Amniotic epithelial cell (primary cell): ENCODE data around the gene MED8.
A peak's percentile ranks its signal among the peaks of the same experiment; 100 is the strongest.
"Not testable (repeated sequence)": the region's sequence is repeated elsewhere in the genome, so short reads cannot be mapped to it uniquely, and the experiment has no call there.

ENCODE experiments used
- DNase-seq: peaks from one replicate; pipeline ENCODE4 v3.0.0-alpha.2; 2010; ENCODE audit warnings: low read depth

MED8 gene

DNA sequence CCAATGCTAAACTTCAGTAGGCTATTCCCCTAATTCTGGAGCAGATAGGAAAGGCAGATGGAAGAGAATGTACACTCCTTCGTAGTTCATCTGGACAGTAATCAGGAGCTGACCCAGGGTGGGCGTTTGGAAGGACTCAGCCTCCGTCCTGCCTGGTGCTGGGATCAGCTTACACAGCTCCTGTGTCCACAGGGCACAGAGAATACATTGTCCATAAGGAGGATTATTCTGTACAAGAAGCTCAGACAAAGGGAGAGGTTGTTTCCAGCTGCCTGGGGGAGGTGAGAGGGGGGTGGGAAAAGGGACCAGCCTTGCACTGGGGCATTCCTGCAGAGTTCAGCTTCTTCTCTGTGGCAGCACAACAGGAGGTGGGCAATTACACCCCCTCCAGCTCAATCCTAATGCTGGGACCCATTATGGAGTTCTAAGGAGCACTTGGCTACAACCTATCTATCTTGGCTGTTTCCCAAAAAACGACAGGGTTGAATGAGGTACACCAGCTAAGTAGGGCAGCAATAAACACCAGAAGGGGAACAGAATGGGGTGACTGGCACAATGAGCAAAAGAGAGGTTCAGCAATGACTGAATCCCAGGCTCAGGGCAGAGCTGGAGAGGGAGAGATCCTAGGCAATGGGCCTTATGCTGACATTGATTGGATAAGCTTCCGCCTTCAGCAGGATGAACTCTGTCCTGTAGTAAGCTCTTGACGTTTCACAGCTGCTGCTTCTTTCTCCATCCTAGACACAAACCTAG lies 7.4 kb downstream of the MED8 start:
- no peak for DNase-seq

DNA sequence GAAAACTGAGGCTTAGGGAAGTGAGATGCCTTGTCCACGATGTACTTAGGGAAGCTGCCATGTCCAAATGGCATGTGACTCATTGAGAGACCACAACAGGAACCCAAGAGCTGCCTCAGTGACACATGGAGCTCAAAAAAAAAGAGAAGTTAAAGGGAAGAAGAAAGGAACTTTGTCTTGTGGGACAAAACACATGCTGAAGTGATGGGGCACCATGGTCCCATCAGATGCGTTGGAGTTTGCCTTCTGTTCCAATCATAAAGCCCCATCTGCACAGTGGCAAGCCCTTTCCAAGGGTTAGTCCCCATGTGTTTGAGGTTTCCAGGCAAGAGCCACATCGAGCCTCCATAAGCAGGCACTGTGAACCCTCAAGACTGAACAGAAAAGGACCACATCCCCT lies 8.0 kb downstream of the MED8 start:
- no peak for DNase-seq

DNA sequence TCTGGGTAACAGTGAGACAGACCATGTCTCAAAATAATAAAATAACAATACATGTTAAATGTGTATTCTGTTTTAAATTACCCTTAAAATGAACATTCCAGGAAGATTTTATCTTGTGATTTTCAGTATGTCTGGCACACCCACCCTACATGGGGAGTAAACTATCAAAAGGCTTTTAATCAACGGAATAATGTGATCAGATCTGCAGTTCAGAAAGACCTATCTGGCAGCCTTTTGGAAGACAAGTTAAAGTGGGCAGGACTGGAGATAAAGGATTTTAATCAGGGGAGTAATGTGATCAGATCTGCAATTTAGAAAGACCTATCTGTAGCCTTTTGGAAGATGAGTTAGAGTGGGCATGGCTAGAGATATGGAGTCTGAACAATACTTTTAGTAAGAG lies 10.1 kb downstream of the MED8 start:
- DNase-seq: no peak

DNA sequence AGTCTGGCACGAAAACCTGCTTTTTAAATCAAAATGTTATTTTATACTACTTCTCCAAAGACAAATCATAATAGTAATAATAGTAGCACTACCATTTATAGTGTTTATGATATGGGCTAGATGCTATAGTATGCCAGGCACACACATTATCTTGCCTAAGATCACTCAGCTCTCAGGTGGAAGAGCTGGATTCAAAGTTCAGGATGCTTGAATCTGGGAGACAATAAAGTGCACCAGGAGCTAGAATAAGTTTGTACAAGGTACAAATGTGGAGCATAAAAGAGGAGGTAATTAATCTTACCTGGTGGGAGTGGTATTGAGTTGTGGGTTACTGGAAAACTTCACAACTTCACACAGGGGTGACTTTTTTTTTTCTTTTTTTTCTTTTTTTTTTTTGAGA lies 11.8 kb downstream of the MED8 start:
- no peak for DNase-seq

DNA sequence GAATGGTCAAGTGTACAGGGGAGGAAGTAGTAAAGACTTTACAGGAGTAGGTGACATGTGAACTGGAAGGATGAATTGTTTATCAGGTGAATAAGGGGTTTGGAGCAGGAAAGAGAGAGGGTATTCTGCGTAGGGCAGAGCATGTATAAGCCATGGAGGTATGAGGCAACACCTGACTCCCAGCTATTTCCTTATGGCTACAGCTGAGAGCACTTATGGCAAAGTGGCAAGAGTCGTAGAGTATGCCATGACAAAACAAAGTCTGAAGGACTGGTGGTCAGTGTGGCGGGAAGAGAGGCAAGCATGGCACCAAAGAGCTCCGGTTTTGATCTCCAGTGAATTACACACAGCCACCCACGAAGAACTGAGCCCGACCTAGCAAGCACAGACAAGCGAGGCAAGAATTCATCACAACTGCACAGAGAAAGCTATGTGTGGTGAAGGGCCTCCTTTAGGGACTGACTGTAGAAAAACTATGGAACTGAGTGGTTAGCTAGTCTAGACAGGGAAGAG lies 12.8 kb downstream of the MED8 start:
- DNase-seq: no peak

DNA sequence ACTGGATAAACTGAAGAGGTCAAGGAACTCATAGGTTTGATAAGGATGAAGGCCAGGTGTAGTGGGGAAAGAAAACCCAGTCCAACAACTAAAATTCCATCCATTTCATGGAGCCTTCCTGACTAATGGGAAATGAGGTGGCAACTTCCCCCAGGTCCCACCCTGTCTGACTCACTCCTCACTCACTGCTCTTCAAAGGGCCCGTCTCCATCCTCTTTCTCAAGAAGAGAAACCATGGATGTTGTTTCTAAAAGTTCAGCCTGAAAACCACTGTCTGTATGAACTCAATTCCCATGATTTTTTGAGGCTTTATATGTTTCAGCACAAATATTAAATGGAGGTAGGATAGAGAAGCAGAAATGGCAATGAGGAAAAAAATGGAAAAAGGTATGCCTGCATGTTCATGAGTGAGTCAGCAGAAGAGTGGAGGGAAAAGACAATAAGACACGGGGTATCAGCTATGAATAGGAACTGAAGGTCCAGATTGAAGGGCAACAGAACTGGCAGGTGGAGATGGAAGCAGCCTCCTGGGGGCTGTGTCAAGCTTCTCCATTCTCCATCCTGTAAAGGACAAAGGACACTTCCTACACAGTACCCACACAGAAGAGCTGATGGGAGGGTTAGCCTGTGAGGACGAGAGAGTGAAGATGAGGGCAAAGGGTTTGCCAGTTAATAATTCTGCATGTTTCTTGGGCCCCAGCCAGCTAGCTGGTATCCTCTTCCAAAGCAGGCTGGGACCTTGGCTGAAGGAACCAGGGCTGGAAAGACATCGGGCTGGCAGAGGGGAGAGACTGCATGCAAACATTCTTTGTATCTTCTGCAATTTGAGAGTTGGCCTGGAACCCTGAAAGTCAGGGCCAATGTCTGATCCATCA lies 16.3 kb downstream of the MED8 start:
- peak; percentile 65 for DNase-seq

DNA sequence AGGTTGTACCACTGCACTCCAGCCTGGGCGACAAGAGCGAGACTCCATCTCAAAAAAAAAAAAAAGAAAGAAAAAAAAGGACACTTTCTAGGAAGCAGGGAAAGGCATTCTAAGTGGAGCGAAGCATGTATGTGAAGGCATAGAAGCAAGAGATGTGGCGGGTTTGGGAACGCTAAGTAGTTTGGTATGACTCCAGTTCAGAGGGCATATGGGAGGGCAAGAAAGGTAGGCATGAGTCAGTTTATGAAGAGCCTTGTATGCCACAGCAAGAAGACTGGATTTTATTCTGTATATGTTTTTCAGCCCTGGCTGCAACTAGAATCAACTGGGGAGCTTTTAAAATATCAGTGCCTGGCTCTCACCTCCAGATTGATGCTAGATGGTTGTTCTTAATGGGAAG lies 17.4 kb downstream of the MED8 start:
- DNase-seq: no peak

DNA sequence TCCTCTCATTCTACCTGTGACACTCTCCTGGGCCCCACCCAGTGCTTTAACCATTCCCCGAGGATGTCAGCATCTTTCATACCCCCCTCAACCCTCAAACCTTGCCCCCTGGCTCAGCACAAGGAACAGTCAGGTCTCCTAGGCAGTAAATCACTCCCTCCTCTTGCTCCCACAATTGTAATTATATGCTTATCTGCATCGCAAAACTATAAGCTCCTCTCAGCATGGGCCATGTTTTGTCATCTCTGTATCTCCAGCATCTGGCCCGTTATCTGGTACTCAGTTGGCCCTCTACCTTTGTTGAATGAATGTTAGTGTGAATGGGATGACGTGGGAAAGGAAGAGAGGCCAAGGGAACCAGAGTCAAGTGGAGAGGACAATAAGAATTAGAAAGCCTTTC lies 19.0 kb downstream of the MED8 start:
- no peak for DNase-seq

DNA sequence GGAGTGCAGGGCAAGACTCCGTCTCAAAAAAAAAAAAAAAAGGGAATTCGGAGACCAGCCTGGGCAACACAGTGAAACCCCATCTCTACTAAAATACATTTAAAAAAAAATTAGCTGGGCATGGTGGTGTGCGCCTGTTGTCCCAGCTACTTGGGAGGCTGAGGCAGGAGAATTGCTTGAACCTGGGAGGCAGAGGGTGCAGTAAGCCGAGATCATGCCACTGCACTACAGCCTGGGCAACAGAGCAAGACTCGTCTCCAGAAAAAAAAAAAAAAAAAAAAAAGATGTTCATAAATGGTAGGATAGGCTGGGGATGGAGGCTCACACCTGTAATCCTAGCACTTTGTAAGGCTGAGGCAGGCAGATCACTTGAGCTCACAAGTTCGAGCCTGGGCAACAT lies 19.8 kb downstream of the MED8 start:
- not testable (repeated sequence) for DNase-seq

DNA sequence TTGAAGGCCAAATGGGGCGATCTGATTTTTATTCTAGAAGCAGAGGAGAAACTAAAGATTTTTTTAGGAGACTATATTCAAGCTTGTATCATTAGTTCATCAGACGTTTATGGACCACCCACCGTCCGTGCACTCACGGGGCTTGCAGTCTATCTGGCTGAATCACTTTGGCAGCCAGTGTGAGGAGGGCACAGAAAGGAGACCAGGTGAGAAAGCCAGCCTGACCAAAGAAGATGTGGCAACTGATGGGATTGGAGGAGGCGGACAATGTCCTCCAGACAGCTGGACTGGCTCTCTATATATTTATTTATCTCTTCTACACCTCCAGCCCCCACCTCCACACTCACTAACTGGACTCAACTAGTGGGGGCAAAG lies 21.0 kb downstream of the MED8 start:
- no peak for DNase-seq

DNA sequence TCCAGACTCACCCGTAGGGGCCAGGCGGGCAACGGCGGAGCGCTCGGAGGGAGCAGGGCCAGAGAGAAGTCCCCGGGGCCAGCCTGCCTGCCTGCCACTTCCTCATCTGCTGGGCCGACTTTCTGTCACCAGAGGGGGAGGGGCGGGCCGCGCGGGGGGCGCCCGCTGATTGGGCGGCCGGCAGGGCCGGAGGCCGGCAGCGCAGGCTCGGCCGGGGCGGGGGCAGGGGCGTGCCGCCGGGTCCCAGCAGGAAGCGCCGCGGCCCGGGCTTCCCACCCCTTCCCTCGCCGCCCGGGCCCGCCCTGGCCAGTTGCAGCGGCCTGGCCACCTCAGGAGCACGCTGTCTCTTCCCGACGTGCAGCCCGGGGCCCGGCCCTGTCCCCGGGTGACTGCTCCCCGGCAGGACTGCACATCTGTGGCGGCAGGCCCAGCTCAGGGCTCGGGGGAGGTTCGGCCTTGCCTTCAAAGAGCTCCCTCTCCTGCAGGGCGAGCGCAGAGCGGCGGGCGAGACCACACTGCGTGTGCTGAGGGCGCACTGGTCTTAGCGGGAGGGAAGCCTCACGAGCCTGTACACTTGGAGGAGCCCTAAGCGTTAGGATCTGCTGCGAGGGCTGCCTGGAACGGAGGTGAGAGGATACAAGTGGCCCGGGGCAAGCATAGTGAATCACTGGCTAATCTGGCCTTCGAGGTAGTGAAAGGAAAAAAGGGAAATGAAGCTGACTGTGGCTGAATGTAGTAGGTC lies 21.5 kb downstream of the MED8 start, which contains the start of gene ELOVL1:
TSS of gene ELOVL1 (minus strand) at position 108 of the 742 bp plus-strand sequence. CDS start 2,402 bp downstream, outside the sequence.
- DNase-seq: peak; percentile 85

DNA sequence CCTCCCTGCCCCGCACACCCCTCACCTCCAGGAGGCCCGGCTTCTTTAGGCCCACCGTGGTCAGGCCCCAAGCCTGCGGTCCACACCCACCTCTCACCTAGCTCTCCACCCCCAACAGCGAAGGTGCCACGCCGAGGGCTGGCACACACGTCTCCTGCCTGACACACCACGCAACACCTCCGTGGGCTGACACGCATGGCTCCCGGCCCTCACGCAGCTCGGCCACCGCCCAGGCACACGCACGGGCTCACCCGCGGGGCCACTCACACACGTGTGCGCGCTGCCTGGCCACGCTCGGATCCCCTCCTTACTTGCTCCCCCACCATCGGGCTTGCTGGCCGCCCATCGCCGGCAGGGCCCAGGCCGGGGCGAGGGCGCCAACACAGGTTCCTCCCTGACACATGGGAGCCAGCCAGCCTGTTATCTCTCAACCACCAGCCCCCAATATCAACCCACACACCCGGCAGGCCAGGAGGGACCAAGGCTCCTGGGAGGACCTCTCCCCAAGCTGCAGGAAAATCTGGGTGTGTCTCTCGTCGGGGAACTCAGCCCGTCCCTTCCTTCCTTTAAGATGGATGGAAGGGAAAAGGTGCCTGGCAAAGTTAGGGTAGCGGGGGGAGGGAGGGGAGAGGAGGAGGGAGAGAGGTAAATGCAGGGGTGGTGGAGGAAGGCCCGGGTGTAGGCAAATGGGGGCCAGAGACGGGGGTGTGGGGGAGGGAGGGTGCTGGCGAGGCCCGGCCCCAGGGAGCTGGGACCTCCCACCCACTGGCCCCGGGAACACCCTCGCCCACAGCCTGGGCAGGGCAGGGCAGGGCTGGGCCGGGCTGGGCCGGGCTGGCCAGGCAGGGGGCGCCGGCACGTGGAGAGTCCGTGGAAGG lies 22.3 kb downstream of the MED8 start:
- DNase-seq: peak; percentile 30

DNA sequence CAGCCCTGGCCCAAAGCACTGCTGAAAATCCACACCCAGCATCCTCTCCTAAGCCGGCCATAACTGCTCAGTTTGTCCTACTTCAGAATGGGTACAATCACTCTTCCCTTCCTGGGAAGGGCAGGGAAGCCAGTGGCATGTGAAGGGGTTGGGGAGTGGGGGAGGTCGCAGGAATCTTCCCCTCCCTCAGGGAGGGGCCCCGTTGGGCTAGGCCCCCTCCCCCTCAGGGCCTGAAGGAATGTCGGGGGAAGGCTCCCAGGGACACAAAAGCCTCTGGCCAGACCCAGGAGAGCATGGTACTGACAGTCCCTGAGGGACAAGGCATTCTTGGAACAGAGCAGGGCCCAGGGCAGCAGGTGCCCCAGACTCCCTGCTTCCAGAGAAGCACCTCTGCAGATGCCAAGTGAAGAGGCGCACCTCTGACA lies 23.0 kb downstream of the MED8 start:
- no peak for DNase-seq

DNA sequence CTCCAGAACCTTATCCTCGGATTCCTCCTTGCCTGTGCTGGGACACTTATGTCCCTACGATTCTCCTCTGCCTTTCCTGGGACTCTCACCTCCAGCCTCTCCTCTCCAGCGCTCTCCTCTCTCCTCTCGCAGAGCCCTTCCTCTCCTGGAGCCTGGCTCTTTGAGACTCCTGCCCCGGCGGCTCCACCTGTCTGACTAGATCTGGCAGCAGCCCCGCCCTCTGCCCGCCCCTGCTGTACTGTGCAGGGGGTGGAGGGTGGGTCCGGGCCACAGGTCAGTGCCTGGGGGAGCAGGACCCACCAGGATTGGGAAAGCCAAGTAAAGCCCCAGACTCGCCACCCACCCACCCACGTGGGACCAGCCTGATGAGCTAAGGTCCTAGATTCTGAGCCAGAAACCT lies 23.4 kb downstream of the MED8 start:
- DNase-seq: no peak

DNA sequence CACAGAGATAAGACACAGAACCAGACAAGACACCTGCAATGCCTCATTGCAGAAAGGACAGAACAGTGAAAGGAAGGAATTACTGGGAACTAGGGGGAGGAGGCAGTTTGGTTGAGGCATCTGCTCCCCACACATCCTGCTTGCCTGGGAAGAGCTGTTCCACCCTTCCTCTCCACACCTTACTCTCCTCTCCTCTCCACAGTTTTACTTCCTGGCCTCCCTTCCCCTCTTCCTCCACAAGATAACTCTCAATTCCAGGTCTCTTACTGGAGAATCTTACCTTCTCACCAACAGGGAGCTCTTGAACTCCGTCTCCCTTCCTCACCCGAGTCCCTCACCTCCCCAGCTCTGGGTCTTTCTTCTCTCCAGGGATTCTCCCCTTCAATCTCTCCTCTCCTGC lies 23.9 kb downstream of the MED8 start:
- DNase-seq: no peak

DNA sequence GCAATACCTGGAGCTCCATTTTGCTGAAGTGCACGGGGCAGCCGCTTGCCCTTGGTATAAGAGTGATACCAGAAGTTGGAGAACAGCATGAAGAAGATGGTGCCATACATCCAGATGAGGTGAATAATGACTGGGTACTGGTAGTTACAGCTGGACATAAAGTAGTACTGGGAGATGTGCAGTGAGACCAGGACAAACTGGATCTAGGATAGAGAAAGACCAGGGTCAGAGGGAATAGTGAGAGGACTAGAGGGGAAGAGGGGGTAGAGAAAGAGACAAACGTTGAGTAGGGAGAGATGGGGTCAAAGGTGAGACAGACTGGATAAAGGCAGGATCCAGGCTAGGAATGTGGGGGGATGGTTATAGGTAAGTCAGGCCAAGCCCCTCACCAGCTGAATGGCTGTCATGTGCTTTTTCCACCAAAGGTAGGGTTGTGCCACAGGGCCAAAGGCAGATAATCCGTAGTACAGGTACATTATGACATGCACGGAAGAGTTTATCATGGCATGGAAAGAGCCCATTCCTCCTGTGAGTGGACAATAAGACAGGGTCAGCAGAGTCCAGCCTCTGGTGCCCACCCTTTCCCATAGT lies 25.6 kb downstream of the MED8 start:
- DNase-seq: no peak

DNA sequence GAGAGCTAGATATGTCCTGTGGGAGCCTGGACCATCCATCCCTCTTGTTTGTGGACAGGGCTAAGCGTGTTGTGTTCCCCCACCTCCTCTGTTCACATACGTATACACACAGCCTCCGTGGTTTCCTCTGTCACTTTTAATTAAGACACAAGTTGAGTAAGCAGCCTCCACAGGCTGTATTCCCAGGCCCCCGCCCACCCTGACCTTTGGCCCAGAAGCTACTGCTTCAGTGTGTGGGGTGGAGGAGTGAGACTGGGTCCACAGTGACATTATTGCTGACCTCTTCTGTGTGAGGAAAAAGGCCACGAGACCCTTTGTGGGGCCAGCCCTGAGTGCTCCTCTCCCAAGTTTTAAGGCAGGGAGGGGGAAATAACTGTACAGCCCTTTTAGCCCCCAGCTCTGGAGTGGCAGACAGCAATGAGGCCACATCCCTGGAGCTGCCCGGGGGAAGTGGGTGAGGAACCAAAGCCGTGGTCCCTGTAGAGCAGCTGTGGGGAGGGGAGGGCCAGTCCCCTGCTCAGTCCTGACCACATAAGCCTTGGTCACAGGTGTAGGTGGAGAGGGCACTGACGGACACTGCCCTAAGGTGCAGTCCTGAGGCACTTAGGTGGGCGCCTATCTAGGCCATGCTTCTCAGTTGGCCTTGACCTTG lies 26.2 kb downstream of the MED8 start:
- no peak for DNase-seq

DNA sequence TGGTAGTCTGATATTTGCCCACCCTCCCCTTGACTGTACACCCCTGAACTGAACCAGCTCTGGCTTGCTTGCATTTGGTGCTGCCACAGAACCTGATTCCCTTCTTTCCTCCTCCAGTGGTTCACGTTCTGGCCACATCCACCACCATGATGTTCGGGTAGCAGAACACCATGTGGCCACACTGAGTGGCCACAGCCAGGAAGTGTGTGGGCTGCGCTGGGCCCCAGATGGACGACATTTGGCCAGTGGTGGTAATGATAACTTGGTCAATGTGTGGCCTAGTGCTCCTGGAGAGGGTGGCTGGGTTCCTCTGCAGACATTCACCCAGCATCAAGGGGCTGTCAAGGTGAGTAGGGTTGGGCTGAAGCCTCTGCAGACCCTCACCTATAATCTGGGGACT lies 29.0 kb downstream of the MED8 start:
- no peak for DNase-seq

DNA sequence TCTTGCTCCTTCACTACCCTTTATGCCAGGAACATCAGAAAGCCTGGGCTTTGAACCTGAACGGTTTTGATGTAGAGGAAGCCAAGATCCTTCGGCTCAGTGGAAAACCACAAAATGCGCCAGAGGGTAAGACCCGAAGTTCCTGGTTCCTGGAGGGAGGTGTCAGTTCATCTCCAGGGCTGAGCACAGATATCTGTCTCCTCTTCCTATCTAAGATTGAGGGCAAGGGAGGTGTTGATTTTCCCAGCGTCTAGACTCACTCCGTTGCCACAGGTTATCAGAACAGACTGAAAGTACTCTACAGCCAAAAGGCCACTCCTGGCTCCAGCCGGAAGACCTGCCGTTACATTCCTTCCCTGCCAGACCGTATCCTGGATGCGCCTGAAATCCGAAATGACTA lies 29.9 kb downstream of the MED8 start:
- DNase-seq: no peak
